OCI-LY1 (cell line): Measurements from ENCODE around the gene COBL.

Experiments
- H2AFZ ChIP-seq: fragments of 200-600 bp; sonication (generic), shearing (Covaris generic); 2 replicates; pipeline ENCODE4 v1.6.0; 2014; ENCODE audit warnings: antibody characterized with exemption, mild to moderate bottlenecking, low read length
- H3F3A ChIP-seq: fragments of 200-600 bp; sonication (generic), shearing (Covaris generic); 2 replicates; pipeline ENCODE4 v1.6.0; 2014; ENCODE audit warnings: mild to moderate bottlenecking, antibody characterized with exemption, low read length, moderate library complexity; ENCODE audit not compliant: insufficient read depth
- H3K27ac ChIP-seq: fragments of 200-600 bp; sonication (generic); 2 replicates; pipeline ENCODE4 v1.5.1; 2014; ENCODE audit warnings: low read length, mixed run types, mild to moderate bottlenecking, low read depth; ENCODE audit not compliant: poor library complexity, severe bottlenecking
- H3K27me3 ChIP-seq: fragments of 200-600 bp; sonication (generic); 2 replicates; pipeline ENCODE4 v1.6.0; 2014; ENCODE audit warnings: antibody characterized with exemption, mild to moderate bottlenecking, low read length, moderate library complexity; ENCODE audit not compliant: insufficient read depth
- H3K36me3 ChIP-seq: fragments of 200-600 bp; sonication (generic); 2 replicates; pipeline ENCODE4 v1.6.1; 2014; ENCODE audit warnings: mild to moderate bottlenecking, antibody characterized with exemption, low read length, moderate library complexity, mixed read lengths; ENCODE audit not compliant: insufficient read depth
- H3K4me1 ChIP-seq: fragments of 200-600 bp; sonication (generic); 2 replicates; pipeline ENCODE4 v1.5.1; 2014; ENCODE audit warnings: mild to moderate bottlenecking, low read length, moderate library complexity; ENCODE audit not compliant: insufficient read depth, severe bottlenecking
- H3K4me2 ChIP-seq: fragments of 200-600 bp; sonication (generic), shearing (Covaris generic); 2 replicates; pipeline ENCODE4 v1.6.1; 2014; ENCODE audit warnings: low read length
- H3K4me3 ChIP-seq: fragments of 200-600 bp; sonication (generic); 2 replicates; pipeline ENCODE4 v1.5.1; 2014; ENCODE audit warnings: low read length, low read depth, mild to moderate bottlenecking, mixed read lengths; ENCODE audit not compliant: poor library complexity, severe bottlenecking
- H3K79me2 ChIP-seq: fragments of 200-600 bp; shearing (Covaris generic); 2 replicates; pipeline ENCODE4 v1.6.1; 2016; ENCODE audit warnings: mixed run types, low read length, mixed read lengths; ENCODE audit not compliant: insufficient read depth
- H3K9ac ChIP-seq: fragments of 200-600 bp; sonication (generic), shearing (Covaris generic); 2 replicates; pipeline ENCODE4 v1.6.1; 2014; ENCODE audit warnings: mild to moderate bottlenecking, low read length, mixed read lengths
- H3K9me2 ChIP-seq: fragments of 200-600 bp; sonication (generic), shearing (Covaris generic); 2 replicates; pipeline ENCODE4 v1.6.1; 2014; ENCODE audit warnings: low read depth, mild to moderate bottlenecking, low read length, mixed read lengths
- H3K9me3 ChIP-seq: fragments of 200-600 bp; shearing (Covaris generic); 2 replicates; pipeline ENCODE4 v1.6.1; 2014; ENCODE audit warnings: low read length, mixed read lengths
- H4K20me1 ChIP-seq: fragments of 200-600 bp; sonication (generic), shearing (Covaris generic); 2 replicates; pipeline ENCODE4 v1.6.0; 2016; ENCODE audit warnings: mild to moderate bottlenecking, low read length; ENCODE audit not compliant: insufficient read depth
- CTCF ChIP-seq: fragments of 200-600 bp; sonication (generic), shearing (Covaris generic); IDR thresholded peaks from 2 replicates; pipeline ENCODE4 v1.5.1; 2017; ENCODE audit warnings: mild to moderate bottlenecking, antibody characterized with exemption, low read length, moderate library complexity, mixed read lengths
- EZH2 ChIP-seq: fragments of 200-600 bp; sonication (generic), shearing (Covaris generic); IDR thresholded peaks from 2 replicates; pipeline ENCODE4 v1.8.0; 2017; ENCODE audit warnings: borderline replicate concordance, mixed run types, mild to moderate bottlenecking, antibody characterized with exemption, low read length, moderate library complexity, mixed read lengths

The COBL gene

GRCh38 chr7:51111241-51111940, 205.2 kb downstream of the COBL start:
- H2AFZ ChIP-seq: no peak overlapping the region
- TF ChIP-seq CTCF (no peak), EZH2 (no peak)
- no peaks in the 10 kb centered on the region for H3F3A ChIP-seq
- H3K36me3 ChIP-seq: no peaks in the 10 kb centered on the region
- no peak overlapping the region for H3K27ac ChIP-seq
- H3K9me2 ChIP-seq: no peaks in the 10 kb centered on the region
- no peaks in the 10 kb centered on the region for H3K4me1 ChIP-seq
- no peak overlapping the region for H3K9ac ChIP-seq
- no peaks in the 10 kb centered on the region for H3K27me3 ChIP-seq
- H3K79me2 ChIP-seq: no peaks in the 10 kb centered on the region
- H3K4me2 ChIP-seq: no peak overlapping the region
- H3K4me3 ChIP-seq: no peak overlapping the region
- no peaks in the 10 kb centered on the region for H4K20me1 ChIP-seq
- H3K9me3 ChIP-seq: no peaks in the 10 kb centered on the region

GRCh38 chr7:51108134-51108533, 208.5 kb downstream of the COBL start:
- Histone ChIP-seq H3K4me3 (no peak overlapping the region), H3K79me2 (no peaks in the 10 kb centered on the region), H3K9me2 (no peaks in the 10 kb centered on the region), H3K9me3 (no peaks in the 10 kb centered on the region), H3K27ac (no peak overlapping the region), H3K4me2 (no peak overlapping the region), H2AFZ (no peak overlapping the region), H3K36me3 (no peaks in the 10 kb centered on the region), H4K20me1 (no peaks in the 10 kb centered on the region), H3K9ac (no peak overlapping the region), H3F3A (no peaks in the 10 kb centered on the region), H3K27me3 (no peaks in the 10 kb centered on the region), H3K4me1 (no peaks in the 10 kb centered on the region)
- no peak for TF ChIP-seq EZH2
- no peak for TF ChIP-seq CTCF

DNA sequence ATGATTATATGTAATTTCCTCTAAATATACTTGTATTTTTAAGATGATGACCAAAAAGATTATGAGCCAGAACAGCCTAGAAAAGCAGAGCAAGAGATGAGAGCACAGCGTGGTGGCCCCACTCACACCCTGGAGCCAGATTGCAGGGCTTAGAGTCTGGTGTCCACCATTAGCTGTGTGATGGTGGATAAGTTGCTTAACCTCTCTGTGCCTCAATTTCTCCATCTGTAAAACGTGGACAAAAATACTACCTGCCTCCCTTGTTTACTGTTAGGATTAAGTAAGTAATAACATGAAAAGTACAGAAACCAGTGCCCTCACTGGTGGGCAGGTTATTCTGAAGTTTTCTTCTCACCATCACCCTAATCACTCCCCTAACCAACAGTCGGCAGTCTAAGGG, 212.3 kb downstream of the COBL start:
- TF ChIP-seq CTCF: no peak
- no peak for TF ChIP-seq EZH2
- no peaks in the 10 kb centered on the region for H4K20me1 ChIP-seq
- H3K9me2 ChIP-seq: no peaks in the 10 kb centered on the region
- no peak overlapping the region for H3K4me3 ChIP-seq
- H3K27ac ChIP-seq: no peak overlapping the region
- no peak overlapping the region for H3K4me2 ChIP-seq
- no peaks in the 10 kb centered on the region for H3K4me1 ChIP-seq
- no peaks in the 10 kb centered on the region for H3K79me2 ChIP-seq
- H3K36me3 ChIP-seq: no peaks in the 10 kb centered on the region
- H3K9me3 ChIP-seq: no peaks in the 10 kb centered on the region
- no peaks in the 10 kb centered on the region for H3F3A ChIP-seq
- H3K27me3 ChIP-seq: no peaks in the 10 kb centered on the region
- H3K9ac ChIP-seq: no peak overlapping the region
- H2AFZ ChIP-seq: no peak overlapping the region
